HG03196 (cell line): ENCODE results near the gene CLHC1.
A peak's percentile ranks its signal among the peaks of the same experiment; 100 is the strongest.
"Not testable (repeated sequence)": the region's sequence is repeated elsewhere in the genome, so short reads cannot be mapped to it uniquely, and the experiment has no call there.

Experiments used
- ATAC-seq: cut with Tn5 transposase; IDR thresholded peaks from one replicate; pipeline ENCODE4 v1.9.1; 2021; ENCODE audit not compliant: unreplicated experiment

Gene CLHC1

GRCh38 chr2:55232084-55232862 lies at the start of gene CLHC1, which contains the start of gene RPS27A:
Gene CLHC1 (minus strand): TSS chr2:55232293. CDS start chr2:55222411, 9,882 bp downstream.
Gene RPS27A (plus strand): TSS chr2:55232688. CDS start chr2:55232825, 137 bp downstream.
- ATAC-seq = peak; percentile 91

GRCh38 chr2:55280851-55281546 lies 48.9 kb upstream of the CLHC1 start:
- not testable (repeated sequence) for ATAC-seq

GRCh38 chr2:55279859-55280424 lies 47.8 kb upstream of the CLHC1 start:
- not testable (repeated sequence) for ATAC-seq

- not testable (repeated sequence) for ATAC-seq
Observed at GRCh38 chr2:55279214-55279835, 47.2 kb upstream of the CLHC1 start.

- ATAC-seq = no peak
Observed at GRCh38 chr2:55277310-55277709, 45.2 kb upstream of the CLHC1 start.

DNA sequence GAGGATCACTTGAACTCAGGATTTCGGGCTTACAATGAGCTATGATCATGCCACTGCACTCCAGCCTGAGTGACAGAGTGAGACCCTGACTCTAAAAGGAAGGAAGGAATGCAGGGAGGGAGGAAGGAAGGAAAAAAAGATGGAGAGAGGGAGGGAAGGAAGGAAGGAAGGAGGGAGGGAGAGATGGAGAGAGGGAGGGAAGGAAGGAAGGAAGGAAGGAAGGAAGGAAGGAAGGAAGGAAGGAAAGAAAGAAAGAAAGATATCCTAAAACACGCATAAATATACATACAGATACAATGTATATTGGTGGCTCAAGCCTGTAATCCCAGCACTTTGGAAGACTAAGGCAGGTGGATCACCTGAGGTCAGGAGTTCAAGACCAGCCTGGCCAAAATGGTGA lies 42.3 kb upstream of the CLHC1 start:
- ATAC-seq = not testable (repeated sequence)

DNA sequence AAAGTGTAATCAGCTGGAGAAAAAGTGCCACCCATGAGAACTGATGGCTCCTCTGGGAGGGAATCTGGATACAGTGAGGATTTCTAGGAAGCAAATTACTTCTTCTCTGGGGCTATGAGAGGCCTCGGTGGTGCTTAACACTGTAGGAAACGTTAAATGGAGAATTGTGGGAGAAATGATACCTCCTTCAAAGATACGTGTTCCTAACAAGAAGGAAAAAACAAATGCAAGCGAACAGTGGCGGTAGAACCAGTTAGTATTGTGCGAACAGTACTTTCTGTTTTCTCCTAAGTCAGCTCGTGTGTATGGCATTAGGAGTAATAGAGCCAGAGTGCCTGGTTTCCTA lies 37.5 kb upstream of the CLHC1 start:
- no peak for ATAC-seq

GRCh38 chr2:55268907-55269644 lies 37.0 kb upstream of the CLHC1 start, which contains the start of gene MTIF2:
Gene MTIF2 (minus strand): TSS chr2:55269231. CDS start chr2:55263858, 5,373 bp downstream.
- ATAC-seq = peak; percentile 96

DNA sequence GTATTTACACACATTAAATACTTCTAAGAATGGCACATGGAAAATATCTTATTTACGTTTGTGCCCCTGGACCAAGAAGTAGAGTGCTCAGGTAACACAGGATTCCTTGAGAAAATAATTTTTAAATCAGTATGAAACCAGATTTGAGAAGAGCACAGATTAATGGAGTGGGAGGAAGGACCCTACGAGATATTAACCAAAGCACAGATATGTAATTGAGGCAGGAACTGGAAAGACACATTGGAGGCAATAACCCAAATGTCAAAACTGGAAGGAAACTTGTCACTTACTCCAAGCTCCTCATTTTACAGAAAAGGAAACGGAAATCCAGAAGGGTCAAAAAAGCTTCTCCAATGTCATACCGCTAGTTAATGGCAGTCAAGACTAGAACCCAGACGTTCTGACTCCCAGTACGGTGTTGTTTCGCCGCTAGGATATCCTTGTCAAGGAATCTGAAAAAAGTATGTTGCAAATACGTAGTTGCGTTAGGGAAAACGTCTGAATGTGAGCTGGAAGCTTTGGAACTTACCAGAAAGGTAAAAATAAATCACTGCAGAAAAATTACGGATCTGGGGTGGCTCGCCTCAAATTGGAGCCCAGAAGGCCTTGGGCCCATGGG lies 36.3 kb upstream of the CLHC1 start:
- no peak for ATAC-seq

GRCh38 chr2:55259586-55259985 lies 27.5 kb upstream of the CLHC1 start:
- ATAC-seq = not testable (repeated sequence)

DNA sequence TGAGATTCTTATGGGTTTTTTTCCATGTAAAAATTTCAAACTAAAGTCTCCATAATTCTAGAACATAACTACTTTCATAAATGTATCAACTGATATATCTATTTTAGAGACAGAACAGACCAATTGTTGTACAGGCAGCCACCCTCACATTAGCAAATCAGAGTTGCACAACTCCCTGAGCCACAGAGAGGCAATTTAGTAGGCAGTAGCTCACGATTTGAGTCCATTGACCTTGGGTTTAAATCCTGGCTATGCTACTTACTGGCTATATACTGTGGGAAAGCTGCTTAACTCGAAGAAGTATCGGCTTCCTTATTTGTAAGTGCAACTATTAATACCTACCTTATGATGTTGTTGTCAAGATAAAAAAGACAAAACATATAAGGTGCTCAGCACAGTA lies 20.7 kb upstream of the CLHC1 start:
- ATAC-seq = no peak

DNA sequence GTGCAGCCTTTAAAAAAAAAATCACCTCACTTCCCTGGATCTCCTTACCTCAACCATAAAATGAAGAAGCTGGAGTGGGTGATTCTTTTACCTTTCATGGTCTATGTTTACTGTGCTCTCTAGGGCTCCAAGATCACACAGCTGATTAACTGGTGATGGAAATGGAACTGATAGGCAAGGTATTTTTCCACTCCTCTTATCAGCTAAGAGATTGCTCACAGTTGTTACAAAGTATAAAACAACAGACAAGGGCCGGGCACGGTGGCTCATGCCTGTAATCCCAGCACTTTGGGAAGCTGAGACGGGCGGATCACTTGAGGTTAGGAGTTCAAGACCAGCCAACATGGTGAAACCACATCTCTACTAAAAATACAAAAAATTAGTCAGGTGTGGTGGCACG lies 14.9 kb upstream of the CLHC1 start:
- no peak for ATAC-seq

DNA sequence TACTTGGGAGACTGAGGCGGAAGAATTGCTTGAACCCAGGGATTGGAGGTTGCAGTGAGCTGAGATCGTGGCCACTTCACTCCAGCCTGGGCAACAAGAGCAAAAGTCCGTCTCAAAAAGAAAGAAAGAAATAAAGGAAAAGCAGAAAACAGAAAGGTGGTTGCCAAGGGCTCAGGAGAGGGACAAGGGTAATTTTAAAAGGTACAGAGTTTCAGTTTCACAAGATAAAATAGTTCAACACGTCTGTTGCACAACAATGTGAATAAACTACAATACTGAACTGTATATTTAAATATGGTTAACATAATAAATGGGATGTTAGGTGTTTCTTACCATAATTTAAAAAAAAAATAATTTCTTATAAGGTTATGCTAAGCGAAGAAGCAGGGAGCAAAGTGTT lies 13.3 kb upstream of the CLHC1 start:
- ATAC-seq = no peak

DNA sequence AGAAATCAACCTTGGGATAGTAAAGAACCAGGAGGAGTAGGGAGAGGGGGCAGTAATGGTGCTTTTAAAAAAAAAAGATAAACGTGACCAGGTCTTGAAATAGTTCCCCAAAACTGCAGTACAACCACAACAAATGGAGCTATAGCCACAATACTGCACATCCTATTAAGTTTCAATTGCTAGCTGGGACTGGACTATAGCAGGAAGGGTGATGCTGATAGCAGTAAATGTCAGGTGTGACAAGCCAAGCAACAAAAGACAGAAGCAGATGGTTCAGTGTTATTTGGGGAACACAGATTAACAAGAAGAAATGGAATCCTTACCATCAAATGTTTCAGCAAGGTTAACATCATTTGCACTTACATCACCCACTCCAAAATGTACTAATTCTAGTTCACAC lies 10.5 kb upstream of the CLHC1 start:
- no peak for ATAC-seq

GRCh38 chr2:55241582-55241981 lies 9.5 kb upstream of the CLHC1 start:
- not testable (repeated sequence) for ATAC-seq

DNA sequence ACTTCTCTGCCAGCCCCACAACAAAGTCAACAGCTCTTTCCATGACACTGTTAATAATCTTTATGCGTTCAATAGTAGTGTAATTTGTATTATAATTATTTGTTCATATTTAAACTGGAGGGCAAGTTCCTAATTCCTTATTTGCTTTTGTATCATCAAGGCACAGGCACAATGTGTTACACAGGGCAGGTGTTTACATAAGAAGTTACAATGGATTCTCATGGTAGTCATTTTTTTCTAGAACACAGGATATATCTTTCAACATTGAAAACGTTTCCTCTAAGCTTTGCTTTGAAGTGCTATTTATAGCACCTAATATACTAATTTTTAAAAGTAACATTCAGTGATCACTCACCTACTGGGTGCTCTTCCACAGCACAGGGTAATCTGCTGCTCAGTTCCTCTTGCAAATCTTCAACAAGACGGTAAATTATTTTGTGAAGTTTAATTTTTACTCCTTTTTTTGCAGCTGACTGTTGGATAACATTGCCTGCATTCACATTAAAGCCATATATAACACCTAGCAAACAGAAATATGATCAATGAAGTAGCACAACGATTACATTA lies 7.6 kb upstream of the CLHC1 start:
- no peak for ATAC-seq

DNA sequence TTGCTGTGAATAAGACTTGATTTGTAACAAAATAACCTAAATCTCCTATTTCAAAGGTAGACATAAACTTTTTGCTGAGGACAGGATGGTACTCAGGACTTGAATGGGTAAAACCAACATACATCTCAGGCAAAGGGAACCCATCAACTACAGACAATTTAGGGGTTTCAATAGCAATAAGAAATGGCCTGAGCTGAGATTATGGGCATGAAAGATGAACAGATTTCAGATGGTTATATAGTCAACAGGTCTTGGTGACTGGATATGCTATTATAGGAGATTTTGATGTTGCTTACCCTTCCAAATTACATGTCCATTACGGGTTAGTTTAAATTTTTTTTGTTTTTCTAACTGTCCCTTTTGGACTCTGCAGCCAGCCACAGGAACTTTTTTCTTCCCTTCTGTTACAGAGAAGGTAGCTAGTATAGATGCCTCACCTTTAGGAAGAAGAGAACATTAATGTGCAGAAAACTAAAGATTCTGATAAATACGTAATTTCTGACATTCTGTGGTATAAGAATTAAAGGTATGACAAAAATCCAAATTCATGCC lies 5.0 kb upstream of the CLHC1 start:
- ATAC-seq = no peak

- no peak for ATAC-seq
Observed at GRCh38 chr2:55235724-55236538, 3.8 kb upstream of the CLHC1 start.

GRCh38 chr2:55233658-55233940 lies 1.5 kb upstream of the CLHC1 start:
- ATAC-seq = no peak
